Measurements from ENCODE around the gene ALCAM. TPM values are rescaled to one million over a fixed set of nuclear protein-coding genes. Genes with fewer than 3 reads are reported as not detected.

Gene ALCAM
- total RNA-seq, 1 donor from 2014 or later: 3.5 TPM

DNA sequence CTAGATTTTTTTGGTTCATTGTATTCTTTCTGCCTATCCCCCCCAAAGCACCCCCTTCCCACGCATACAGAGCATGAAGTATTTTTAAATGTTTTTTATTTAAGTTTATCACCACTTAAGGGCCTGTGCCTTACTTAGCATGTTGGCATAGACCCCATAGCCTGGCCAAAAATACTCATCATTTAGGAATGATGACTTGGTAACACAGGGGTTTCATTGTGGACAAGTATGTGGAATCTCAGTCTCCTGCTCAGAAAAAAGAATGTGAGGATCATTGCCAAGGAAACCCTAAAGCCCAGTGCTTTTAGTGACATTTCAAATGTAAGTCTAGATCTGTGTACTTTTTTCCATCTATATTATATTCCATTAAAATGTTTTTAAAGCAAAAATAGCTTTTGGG, 146.3 kb downstream of the ALCAM start:
- ATAC-seq (no peak), DNase-seq (no peak)
- intact Hi-C loops (cut with micrococcal nuclease): no loop called here

DNA sequence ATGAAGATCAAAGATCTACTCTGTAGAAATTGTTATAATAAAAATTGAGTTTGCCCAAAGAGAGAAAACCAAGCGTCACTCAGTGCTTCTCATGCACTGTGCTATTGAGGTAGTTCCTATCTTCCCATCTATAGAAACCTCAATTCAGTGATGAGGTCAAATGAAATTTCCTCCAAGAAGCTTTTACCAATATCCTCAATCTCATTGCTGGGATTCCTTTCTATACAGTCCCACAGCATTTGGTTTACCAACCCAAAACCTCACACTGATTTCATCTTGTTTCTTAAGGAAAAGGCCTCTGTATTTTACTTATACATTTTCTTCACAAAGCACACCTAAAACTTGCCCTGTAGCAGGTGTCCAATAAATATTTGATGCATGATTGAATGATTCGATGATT, 147.2 kb downstream of the ALCAM start:
- intact Hi-C loops (cut with micrococcal nuclease): no loop called here
- ATAC-seq (no peak), DNase-seq (no peak)

DNA sequence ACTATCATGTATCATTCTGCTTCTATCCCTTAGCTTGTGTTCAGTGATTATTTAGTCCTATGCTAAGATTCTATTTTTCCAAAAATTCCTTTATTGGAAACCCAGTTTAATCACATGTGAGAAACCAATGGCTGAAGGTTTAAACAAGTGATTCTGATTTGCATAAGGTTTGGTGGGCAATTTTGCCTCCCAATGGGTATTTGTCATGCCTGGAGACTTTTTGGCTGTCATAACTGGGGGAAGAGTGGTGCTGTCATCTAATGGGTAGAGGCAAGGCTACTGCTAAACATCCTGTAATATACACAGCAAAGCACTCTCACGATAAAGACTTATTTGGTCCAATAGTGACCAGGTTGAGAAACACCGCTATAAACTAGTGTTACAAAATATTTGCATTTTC, 148.7 kb downstream of the ALCAM start:
- intact Hi-C loops (cut with micrococcal nuclease): no loop called here
- ATAC-seq: no peak
- DNase-seq: no peak

DNA sequence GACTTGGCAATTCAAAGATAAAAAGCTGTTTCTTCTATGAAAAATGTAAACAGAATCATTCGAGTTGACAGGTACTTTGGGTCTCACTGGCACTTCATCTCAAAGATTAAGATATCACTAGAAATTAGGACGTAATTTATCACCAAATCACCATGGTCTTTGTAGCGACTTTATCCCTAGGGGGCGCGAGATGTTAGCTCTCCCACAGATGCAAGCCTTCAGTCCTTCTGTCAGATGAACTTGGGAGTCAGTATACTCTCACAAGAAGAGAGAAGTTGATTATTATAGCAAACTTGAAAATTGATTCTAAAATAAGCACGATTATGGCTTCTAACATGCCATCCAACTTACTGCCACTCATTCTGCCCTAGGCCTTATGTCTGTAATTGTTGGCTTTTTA, 150.3 kb downstream of the ALCAM start:
- DNase-seq: no peak
- intact Hi-C loops (cut with micrococcal nuclease): no loop called here
- ATAC-seq: no peak

DNA sequence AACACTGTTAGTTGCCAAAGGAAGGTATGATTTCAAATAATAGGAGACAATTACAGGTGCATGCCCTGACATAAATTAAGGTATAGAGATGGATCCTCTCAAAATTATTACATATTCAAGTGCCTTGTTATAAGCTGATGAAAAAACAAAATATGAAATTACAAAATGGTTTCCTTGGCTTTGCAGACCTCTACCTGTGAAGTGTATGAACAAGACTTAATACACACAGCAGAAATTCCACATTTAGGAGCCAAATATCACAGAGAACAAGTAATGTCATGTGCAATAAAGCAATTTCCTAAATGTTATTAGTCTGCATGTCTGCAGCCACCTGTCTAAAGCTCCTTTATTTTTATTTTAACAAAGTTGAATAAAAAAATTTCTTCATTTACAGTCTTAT, 151.5 kb downstream of the ALCAM start:
- intact Hi-C loops (cut with micrococcal nuclease): no loop called here
- DNase-seq (no peak), ATAC-seq (no peak)

DNA sequence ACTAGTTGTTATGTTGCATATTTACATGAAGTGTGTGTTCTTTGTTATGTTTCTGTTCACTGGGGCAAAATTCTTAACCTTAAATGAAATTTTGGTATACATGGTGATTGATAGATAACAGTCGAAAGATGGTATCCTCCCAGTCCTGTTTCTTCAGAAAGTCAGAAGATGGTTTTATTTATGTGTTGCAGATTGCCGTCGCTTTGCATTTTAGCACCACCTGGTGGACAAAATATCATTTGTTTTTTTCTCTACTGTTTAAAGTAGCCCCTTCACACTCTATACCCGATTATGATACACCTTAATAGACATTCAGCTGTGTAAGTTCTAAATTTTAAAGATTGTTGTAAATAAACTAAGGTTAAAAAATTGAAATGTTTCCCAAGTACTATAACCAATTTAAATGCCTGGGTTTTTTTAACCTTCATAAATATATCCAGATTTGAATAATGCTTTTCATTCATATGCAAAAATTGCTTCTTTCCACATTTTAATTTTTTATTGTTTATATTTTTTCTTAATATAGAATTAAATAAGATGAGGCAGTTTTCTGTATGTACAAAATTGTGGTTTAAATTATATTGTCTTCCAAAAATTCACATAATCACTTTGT, 152.2 kb downstream of the ALCAM start:
- DNase-seq: no peak
- intact Hi-C loops (cut with micrococcal nuclease): no loop called here
- ATAC-seq: peak; percentile 48

DNA sequence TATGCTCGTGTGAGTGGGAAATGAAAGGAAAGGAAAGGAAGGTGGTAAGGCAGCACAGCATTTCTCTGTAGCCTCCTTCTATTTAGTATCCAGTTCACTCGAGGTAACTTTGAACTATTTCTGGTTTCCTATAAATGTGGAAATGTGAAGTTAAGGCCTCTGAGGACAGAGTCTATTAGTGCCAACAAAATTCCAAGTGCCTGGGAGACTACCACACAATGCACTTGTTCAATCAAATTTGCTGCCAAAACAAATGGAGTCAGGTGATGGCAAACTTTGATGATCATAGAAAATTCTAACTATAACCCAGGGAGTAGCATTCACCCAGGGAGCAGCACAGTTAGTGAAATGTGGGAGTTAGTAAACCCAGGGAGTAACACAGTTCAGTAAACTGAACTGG, 155.1 kb downstream of the ALCAM start:
- ATAC-seq (no peak), DNase-seq (no peak)
- intact Hi-C loops (cut with micrococcal nuclease): no loop called here

DNA sequence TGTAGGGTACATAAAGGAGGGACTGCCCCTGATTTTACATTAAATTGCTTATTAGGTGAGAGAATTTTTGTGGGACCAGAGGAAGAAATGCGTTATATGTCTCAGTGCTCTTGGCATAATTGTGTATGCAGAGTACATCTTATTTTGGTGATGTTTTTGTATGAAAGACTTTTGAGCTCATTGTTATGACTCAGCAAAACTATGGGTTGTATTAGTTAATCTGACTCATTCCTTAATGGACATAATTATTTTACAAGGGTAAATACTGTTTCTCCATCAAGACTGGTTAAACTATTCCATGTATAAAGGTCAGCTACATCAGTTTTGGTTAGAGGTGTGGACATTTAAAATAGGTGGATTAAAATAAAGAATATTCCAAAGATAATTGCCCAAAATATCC, 156.8 kb downstream of the ALCAM start:
- DNase-seq: no peak
- ATAC-seq: no peak
- intact Hi-C loops (cut with micrococcal nuclease): no loop called here

DNA sequence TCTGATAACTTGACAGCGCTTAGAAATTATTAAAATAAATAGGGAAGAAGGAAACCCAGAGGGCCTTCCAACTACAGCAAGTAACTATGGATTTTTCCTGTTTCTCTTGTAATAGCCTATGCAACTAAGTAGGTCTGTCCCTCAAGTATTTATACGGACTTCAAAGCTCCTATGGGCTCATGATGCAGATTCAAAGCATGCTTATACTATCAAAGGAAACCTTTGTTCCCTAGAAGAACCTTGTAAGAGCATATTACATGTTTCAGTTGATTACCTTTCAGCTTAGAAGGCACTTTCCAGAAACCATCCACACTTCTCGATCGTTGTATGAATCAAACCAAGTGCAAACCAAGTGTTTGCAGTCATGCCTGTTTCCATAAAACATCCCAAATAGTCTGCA, 158.8 kb downstream of the ALCAM start:
- no peak for DNase-seq
- intact Hi-C loops (cut with micrococcal nuclease): no loop called here
- no peak for ATAC-seq

DNA sequence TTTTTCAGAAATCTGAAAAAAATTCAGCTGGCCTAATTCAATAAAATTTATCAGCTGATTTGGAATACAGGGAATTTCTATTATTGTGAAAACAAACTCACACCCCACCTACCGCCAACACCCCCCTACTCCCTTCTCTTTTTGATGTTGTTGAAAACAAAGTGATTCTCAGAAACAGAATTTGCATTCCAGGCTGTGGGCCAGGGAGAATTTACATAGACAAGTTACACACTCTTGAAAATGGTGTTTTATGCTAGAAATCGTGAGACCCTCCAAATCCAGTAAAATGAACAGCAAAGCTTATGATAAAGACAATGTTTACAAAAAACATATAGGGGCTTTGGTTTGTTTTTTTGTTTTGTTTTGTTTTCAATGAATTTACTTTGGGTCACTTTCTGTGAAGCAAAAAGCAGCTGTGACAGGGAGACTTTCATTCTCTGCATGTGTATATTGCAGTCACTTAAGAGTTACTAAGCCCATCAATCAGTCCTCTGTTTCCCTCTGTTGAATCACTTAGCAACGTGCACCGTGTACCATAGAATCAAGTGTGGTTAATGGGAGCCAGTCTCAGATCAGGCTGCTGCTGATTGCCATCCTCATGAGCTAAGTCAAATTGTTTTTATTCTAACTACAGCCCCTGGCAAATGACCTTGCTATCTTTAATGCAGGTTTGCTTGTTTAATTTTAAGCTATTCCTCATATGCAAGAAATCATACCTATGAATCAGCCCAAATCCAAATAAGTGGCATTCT, 159.8 kb downstream of the ALCAM start:
- ATAC-seq: peak; percentile 36
- no peak for DNase-seq

DNA sequence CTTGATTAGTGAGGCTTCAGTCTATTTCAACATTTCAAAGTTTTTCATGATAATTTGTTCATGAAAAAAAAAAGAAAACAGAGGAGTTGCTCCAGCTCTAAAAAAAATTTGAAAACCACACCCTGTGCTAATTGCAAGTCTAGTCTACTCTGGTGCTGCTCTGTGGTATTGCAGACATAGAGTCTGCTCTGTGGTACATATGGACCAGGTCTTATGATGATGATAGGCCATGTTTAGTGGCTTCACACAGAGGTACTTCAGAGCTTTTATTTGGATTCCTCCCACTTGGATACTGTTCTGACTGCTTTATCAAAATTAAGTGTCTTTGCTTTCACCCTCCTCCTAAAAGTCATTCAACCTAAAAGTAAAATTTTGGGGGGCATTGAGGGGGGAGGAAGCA, 160.8 kb downstream of the ALCAM start:
- DNase-seq: no peak
- ATAC-seq: no peak
- intact Hi-C loops (cut with micrococcal nuclease): no loop called here

More for the DNA sequence above, 159.8 kb downstream of the ALCAM start:
- intact Hi-C loops (cut with micrococcal nuclease): no loop called here

DNA sequence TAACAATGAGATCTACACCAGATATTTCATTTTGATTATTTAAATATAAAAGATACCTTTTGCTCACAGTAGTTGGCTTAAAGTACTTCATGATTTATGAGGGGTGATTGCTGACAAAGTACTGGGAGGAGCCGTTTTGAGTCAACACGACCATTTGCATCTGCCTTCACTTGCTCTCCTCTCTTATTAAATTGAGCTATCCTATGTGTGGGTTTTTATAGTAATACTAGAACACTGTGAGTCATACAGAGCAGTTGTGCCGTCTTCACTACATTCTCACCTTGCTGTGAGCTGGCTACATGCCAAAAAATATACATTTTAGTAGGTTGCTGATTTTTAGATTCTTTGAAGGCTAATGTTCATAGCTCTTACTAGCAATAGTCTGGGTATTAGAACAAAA, 161.2 kb downstream of the ALCAM start:
- ATAC-seq (no peak), DNase-seq (no peak)
- intact Hi-C loops (cut with micrococcal nuclease): no loop called here

DNA sequence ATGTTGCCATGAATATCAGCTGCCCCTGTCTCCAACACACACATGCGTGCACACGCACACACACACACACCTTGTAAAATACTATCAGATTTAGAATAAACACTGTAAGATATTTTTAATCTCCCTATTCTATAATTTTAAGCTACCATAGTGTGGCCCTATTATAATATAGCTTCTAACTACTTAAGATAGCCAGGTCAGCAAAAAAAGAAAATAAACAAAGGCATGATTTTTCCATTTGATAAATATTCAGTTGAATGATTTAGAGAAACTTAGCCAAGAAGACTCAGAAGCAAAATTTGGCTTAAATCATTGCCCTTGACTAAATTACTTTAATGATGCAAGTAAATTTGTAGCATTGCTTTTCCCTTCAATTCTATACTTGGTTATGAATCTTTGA, 162.2 kb downstream of the ALCAM start:
- ATAC-seq (no peak), DNase-seq (no peak)
- intact Hi-C loops (cut with micrococcal nuclease): no loop called here

DNA sequence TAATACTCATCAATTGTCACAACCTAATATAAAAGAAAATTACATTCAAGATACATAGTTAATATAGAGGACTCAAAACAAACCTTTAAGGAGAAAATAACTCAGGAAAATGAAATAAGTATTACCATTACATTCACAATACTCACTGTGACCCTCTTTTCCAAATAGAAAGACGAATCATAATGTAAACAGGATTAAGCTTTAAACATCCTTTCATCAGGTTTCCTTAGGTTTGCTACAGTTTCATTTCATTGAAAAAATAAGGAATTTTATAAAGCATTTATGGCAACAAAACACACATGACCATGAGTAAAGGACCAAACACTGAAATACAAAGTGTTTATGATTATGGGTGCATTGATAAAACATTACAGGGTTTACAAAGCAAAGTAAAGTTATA, 162.7 kb downstream of the ALCAM start:
- DNase-seq (no peak), ATAC-seq (no peak)
- intact Hi-C loops (cut with micrococcal nuclease): no loop called here

DNA sequence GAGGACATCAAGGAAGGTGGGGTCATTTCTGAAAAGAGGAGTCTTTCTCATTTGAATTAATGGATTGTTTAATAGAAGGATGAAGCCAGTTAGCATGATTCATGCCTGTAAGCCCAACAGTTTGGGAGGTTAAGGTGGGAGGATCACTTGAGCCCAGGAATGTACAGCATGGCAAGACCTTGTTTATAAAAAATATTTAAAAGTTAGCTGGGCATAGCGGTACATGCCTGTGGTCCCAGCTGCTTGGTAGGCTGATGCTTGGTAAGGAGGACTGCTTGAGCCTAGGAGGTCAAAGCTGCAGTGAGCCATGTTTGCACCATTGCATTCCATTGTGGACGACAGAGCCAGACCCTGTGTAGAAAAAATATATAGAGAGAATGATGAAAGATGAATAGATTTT, 165.5 kb downstream of the ALCAM start:
- no peak for DNase-seq
- ATAC-seq: no peak
- intact Hi-C loops (cut with micrococcal nuclease): no loop called here

DNA sequence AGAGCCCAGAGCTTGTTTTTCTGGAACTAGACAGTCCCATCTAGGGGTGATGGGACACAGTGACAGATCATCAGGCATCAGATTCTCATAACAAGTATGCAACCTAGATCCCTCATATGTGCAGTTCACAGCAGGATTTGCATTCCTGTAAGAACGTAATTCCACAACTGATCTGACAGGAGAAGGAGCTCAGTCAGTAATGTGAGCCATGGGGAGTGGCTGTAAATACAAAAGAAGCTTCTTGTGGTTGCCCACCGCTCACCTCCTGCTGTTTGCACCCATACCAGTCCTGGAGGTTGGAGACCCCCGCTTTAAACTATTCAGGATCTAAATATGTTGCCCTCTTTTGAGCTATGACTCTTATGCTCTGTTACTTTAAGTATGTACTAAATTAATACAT, 167.3 kb downstream of the ALCAM start:
- intact Hi-C loops (cut with micrococcal nuclease): no loop called here
- ATAC-seq (no peak), DNase-seq (no peak)

DNA sequence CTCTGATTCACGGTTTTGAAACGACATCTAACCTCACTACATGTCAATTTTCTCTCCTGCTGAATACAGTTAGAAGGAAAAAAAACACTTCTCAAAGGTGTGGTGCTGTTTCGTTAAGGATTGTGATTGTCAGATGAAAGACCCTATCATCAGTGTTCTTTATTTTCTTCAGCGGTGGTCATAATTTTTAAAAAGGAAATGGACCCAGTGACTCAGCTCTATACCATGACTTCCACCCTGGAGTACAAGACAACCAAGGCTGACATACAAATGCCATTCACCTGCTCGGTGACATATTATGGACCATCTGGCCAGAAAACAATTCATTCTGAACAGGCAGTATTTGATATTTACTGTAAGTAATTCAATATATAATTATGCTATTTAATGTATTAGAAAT, 167.8 kb downstream of the ALCAM start:
- ATAC-seq: no peak
- no peak for DNase-seq

DNA sequence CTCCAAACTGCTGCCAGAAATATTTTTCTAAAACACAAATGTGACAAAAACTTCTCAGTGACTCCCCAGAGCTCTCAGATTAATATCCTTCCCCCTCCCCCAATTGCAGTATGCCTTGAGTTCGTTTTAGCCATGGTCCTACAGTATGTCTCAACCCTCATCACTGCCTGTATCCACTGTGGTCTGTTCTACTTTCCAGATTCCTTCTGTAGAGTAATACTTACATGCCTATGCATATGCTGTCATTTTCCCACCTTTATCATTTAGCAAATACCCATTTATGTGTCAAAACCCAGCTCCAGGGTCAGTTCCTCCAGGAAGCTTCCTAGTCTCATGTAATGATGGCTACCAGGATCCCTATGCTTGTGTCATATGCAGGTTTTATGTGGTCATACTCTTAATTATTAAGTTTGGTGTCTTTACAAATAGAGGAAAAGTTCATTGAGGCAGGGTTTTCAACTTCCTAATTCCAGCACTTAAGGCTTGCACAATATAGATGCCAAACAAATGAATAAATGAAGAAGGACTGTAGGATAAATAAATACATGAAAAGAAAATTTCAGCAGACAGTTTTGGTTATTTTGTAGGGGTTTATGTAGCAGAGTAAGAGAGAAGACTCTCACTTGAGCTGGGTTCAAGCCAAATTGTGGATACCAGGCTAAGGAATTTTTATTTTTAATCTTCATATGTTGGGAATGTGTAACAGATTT, 170.8 kb downstream of the ALCAM start:
- intact Hi-C loops (cut with micrococcal nuclease): no loop called here
- ATAC-seq: no peak
- DNase-seq: no peak

More for the DNA sequence above, 167.8 kb downstream of the ALCAM start:
- intact Hi-C loops (cut with micrococcal nuclease): no loop called here

DNA sequence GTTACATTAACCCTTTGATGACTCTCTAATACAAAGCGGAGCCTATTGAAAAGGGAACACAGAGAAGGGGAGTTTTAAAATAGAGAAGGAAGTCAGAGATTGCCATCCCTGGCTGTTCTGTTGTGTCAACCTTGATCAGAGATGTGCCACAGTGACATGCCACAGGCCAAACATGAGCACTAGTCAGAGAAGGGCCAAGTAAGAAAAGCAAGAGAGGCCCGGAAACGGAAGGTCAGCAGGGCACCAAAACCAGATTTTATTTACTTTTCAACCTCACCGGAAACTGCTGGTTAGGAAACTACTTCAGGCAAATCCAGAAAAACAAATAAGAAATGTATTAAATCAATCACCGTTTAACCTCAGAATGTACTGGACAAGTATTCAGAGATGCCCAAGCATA, 171.8 kb downstream of the ALCAM start:
- DNase-seq (no peak), ATAC-seq (no peak)
- intact Hi-C loops (cut with micrococcal nuclease): no loop called here

DNA sequence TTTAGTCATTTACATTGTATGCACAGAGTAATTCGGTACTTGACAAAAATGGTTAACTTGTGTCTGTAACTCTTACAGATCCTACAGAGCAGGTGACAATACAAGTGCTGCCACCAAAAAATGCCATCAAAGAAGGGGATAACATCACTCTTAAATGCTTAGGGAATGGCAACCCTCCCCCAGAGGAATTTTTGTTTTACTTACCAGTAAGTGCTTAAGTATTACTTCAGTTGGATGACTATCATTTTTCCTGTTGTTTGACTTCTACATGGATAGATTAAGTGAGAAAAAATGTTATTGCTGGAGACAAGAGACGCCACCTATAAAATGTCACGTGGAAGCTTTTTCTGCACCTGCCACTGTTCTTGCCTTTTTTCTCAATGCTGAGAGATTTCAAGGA, 173.2 kb downstream of the ALCAM start:
- intact Hi-C loops (cut with micrococcal nuclease): no loop called here
- no peak for DNase-seq
- no peak for ATAC-seq
